Heart left ventricle (tissue), 16 donors: ENCODE measurements around the gene NCR2. TPM values are rescaled to one million over a fixed set of nuclear protein-coding genes. Genes with fewer than 3 reads are reported as not detected.

ENCODE experiments used
- ATAC-seq, 4 donors: fragments of 200-7000 bp; cut with Tn5 transposase; one replicate each; pipeline ENCODE4 v1.9.1; 2020 to 2022; ENCODE audit warnings: moderate library complexity in 4 of 4, mild to moderate bottlenecking in 3 of 4, moderate number of reproducible peaks in 1 of 4
- DNase-seq, 5 donors: peaks; one replicate each; pipeline ENCODE4 v3.0.0-alpha.2; 2020
- H3K27ac ChIP-seq, 12 donors: fragments of 200-600 bp; sonication (generic) in 4 of 12; one replicate each; pipeline versions ENCODE4 v1.5.0 to v1.8.0; 2016 to 2022; ENCODE audit warnings: mild to moderate bottlenecking in 2 of 12
- H3K27me3 ChIP-seq, 9 donors: fragments of 200-600 bp; sonication (generic) in 2 of 9; one replicate each; pipeline versions ENCODE4 v1.5.1 to v1.8.0; 2016 to 2022; ENCODE audit warnings: mild to moderate bottlenecking in 3 of 9
- H3K36me3 ChIP-seq, 9 donors: fragments of 200-600 bp; sonication (generic) in 2 of 9; one replicate each; pipeline versions ENCODE4 v1.5.0 to v1.8.0; 2018 to 2022; ENCODE audit warnings: mild to moderate bottlenecking in 2 of 9
- H3K4me1 ChIP-seq, 12 donors: fragments of 200-600 bp; sonication (generic) in 4 of 12; one replicate each; pipeline versions ENCODE4 v1.5.0 to v1.8.0; 2016 to 2022; ENCODE audit warnings: mild to moderate bottlenecking in 3 of 12
- H3K4me3 ChIP-seq, 12 donors: fragments of 200-600 bp; sonication (generic) in 4 of 12; one replicate each; pipeline versions ENCODE4 v1.5.0 to v1.8.0; 2017 to 2022; ENCODE audit warnings: mild to moderate bottlenecking in 9 of 12, moderate library complexity in 4 of 12
- H3K9me3 ChIP-seq, 12 donors: fragments of 200-600 bp; sonication (generic) in 4 of 12; one replicate each; pipeline versions ENCODE4 v1.5.0 to v1.8.0; 2016 to 2022; ENCODE audit warnings: mild to moderate bottlenecking in 1 of 12
- POLR2A ChIP-seq, 2 donors: fragments of 450-650 bp; IDR thresholded peaks; one replicate each; pipeline ENCODE4 v1.6.1; 2017; ENCODE audit warnings: antibody characterized with exemption in 2 of 2, mild to moderate bottlenecking in 2 of 2, moderate library complexity in 2 of 2
- WGBS, 4 donors: extraction: QIAGEN DNeasy Blood & Tissue Kit in 2 of 4; methylation state at CpG; one replicate each; pipeline versions ENCODE4 v1.1.5 to v1.1.7; 2013 to 2018; 5-methylcytosine and 5-hydroxymethylcytosine counted together
- intact Hi-C, 10 donors: fragments of 100-400 bp; cut with DNase I; formaldehyde crosslinking; loops; one replicate each; pipeline versions ENCODE4 v1.11.1 to v1.14.2; 2022
- polyA plus RNA-seq, 2 donors: library from polyadenylated mRNA; stranded (reverse); fragments of 200-250 nt; gene quantifications; one replicate each; pipeline ENCODE4 v1.2.3, GENCODE V29; 2013
- total RNA-seq, 9 donors: library from RNA; depleted of rRNA in 2 of 9; stranded (reverse); fragments of >200 nt in 2 of 9; fragmentation: NEBNext Ultra II Directional in 3 of 9; extraction: Animal tissue kit (Norgen Biotek cat#: 25700) in 3 of 9; gene quantifications; one replicate each; pipeline versions ENCODE4 v1.1.0 to v1.2.4, GENCODE V29; 2016 to 2023
- TF ChIP-seq, protein P1 (sequence below), 12 donors: fragments of 200-600 bp; sonication (generic) in 4 of 12; IDR thresholded peaks; one replicate each; pipeline versions ENCODE4 v1.5.0 to v1.8.0; 2018 to 2022; ENCODE audit warnings: antibody characterized with exemption in 12 of 12, mild to moderate bottlenecking in 5 of 12
- donor health status: ischemic (EF 13 %, LVEDD 7.1; RV severe dilation, severe dysfunction).
- donor health status: healthy with polysubstance abuse.
- donor health status: DM: no; HTN: yes; CAD: no.
- donor health status: DM: no; HTN: no; CAD: no.
- donor health status: ischemic (EF 25% LVEDD 6.9; RV normal size, moderate dysfunction).
- donor health status: ischemic (EF 25% LVEDD 5.7; RV mildly dilated, moderate dysfunction).
- donor health status: healthy.
- donor health status: DM: yes; HTN: yes; CAD: no.
- donor health status: ischemic (EF 35%, LVEDD 5.7; RV mildly dilated, moderate dysfunction).
- donor health status: nonischemic (EF 11% LVEDD 7.7; RV severe dilation, severe dysfunction).
- donor health status: DM: yes; HTN: yes; CAD: no.
- donor health status: PGD.
- donor health status: ischemic (EF 29% LVEDD 5.4; RV normal size, mild dysfunction).
- donor health status: nonischemic (EF 23%, LVEDD 6.1; RV moderate dilation, normal function).

NCR2 gene
- total and polyA plus RNA-seq, 11 donors, result not detected

DNA sequence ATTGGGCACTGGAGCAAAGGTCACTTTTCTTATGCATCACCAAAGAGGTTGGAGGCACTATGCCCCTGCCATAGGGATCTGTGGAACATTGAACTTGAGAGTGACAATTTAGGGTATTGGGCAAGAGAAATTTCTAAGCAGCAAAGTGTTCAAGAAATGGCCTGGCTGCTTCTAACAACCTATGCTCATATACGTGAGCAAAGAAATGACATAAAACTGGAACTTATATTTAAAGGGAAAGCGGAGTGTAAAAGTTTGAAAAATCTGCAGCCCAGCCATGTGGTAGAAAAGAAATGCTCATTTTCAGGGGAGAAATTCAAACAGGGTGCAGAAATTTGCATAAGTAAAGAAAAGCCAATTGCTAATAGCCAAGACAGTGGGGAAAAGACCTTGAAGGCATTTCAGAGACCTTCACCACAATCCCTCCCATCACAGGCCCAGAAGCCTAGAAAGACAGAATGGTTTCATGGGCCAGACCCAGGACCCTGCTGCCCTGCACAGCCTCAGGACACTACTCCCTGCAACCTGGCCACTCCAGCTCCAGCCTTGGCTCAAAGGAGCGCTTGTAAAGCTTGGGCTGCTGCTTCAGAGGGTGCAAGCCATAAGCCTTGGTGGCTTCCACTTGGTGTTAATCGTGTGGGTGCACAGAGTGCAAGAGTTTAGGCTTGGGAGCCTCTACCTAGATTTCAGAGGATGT, 24.4 kb downstream of the NCR2 start:
- ATAC-seq (no peak), DNase-seq (no peak)
- WGBS, 4 donors, result 72 to 87% (median 76%) methylated on average over 4 of the region's 4 CpGs
- Histone ChIP-seq H3K27ac (no peak overlapping the region), H3K4me1 (no peaks in the 10 kb centered on the region), H3K27me3 (peaks cover 0 to 41% (median 0%) of the 10 kb centered on the region in 9 donors), H3K36me3 (no peaks in the 10 kb centered on the region), H3K9me3 (peaks cover 0 to 37% (median 8%) of the 10 kb centered on the region in 12 donors), H3K4me3 (no peak overlapping the region)
- TF ChIP-seq, protein P1, sequence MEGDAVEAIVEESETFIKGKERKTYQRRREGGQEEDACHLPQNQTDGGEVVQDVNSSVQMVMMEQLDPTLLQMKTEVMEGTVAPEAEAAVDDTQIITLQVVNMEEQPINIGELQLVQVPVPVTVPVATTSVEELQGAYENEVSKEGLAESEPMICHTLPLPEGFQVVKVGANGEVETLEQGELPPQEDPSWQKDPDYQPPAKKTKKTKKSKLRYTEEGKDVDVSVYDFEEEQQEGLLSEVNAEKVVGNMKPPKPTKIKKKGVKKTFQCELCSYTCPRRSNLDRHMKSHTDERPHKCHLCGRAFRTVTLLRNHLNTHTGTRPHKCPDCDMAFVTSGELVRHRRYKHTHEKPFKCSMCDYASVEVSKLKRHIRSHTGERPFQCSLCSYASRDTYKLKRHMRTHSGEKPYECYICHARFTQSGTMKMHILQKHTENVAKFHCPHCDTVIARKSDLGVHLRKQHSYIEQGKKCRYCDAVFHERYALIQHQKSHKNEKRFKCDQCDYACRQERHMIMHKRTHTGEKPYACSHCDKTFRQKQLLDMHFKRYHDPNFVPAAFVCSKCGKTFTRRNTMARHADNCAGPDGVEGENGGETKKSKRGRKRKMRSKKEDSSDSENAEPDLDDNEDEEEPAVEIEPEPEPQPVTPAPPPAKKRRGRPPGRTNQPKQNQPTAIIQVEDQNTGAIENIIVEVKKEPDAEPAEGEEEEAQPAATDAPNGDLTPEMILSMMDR (IDR thresholded peaks at IDR 0.05), result no peak
- no peak for TF ChIP-seq POLR2A (IDR thresholded peaks at IDR 0.05)
- intact Hi-C loops, result loop anchor here in 3 of 10 donors (10.0 kb wide), 3 partner anchors 95 to 685 kb away; partner anchors contain the start of gene FRS3 (in 2 of the 3)

DNA sequence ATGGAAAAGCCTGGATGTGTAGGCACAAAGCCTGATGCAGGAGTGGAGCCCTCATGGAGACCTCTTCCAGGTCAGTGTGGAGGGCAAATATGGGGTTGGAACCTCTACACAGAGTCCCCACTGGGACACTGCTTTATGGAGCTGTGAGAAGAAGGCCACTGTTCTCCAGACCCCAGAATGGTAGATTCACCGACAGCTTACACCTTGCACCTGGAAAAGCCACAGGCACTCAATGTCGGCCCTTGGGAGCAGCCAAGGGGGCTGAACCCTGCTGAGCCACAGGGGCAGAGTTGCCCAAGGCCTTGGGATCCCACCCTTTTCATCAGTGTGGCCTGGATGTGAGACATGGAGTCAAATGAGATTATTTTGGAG, 24.9 kb downstream of the NCR2 start:
- peaks cover 0 to 37% (median 8%) of the 10 kb centered on the region in 12 donors for H3K9me3 ChIP-seq
- no peak overlapping the region for H3K4me3 ChIP-seq
- DNase-seq (no peak), ATAC-seq (no peak)
- WGBS, 4 donors, result 77 to 88% (median 80%) methylated on average over 2 of the region's 2 CpGs
- H3K27me3 ChIP-seq, result peaks cover 0 to 46% (median 0%) of the 10 kb centered on the region in 9 donors
- H3K27ac ChIP-seq, result no peak overlapping the region
- TF ChIP-seq POLR2A (IDR thresholded peaks at IDR 0.05), result no peak
- TF ChIP-seq, protein P1 (IDR thresholded peaks at IDR 0.05), result no peak
- H3K4me1 ChIP-seq, result no peaks in the 10 kb centered on the region
- H3K36me3 ChIP-seq, result no peaks in the 10 kb centered on the region
- intact Hi-C loops, result loop anchor here in 3 of 10 donors (10.0 kb wide), 3 partner anchors 95 to 685 kb away; partner anchors contain the start of gene FRS3 (in 2 of the 3)

DNA sequence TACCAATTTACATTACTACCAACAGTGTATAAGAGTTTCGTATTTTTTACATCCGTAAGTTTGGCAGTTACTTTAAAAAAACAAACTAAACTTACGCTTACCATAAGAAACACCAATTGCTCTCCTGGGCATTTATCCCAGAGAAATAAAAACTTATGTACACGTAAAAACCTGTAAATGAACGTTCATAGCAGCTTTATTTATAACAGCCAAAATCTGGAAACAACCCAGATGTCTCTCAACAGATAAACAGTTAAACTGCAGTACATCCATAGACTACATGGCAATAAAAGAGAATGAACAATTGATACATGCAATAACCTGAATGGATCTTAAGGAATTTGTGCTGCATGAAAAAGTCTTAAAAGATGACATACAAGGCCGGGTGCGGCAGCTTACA, 30.7 kb downstream of the NCR2 start:
- Histone ChIP-seq H3K4me3 (no peak overlapping the region), H3K9me3 (peaks cover 0 to 16% (median 0%) of the 10 kb centered on the region in 12 donors), H3K27ac (no peak overlapping the region), H3K36me3 (no peaks in the 10 kb centered on the region), H3K27me3 (peaks cover 0 to 66% (median 17%) of the 10 kb centered on the region in 9 donors), H3K4me1 (peaks cover 0 to 8% (median 1%) of the 10 kb centered on the region in 12 donors)
- 67 to 79% (median 77%) methylated on average over 7 of the region's 7 CpGs for WGBS, 4 donors
- ATAC-seq (no peak), DNase-seq (no peak)
- intact Hi-C loops, result loop anchor here in 6 of 10 donors (2.0 to 10.0 kb wide), 9 partner anchors 86 to 679 kb away; partner anchors contain the start of gene FRS3 (in 4 of the 6)
- no peak for TF ChIP-seq POLR2A (IDR thresholded peaks at IDR 0.05)
- TF ChIP-seq, protein P1 (IDR thresholded peaks at IDR 0.05), result no peak

DNA sequence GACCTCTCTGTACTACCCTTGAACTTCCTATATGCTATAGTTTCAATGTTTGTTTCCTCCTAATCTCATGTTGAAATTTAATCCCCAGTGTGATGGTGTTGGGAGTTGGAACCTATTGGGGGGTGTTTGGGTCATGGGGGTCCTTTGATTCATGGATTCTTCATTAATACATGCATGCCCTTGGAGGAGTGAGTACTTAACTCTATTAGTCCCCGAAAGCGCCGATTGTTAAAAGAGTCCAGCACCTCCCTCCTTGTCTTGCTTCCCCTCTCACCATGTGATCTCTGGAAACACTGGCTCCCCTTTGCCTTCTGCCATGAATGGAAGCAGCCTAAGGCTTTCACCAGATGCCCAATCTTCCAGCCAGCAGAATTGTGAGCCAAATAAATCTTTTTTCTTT, 31.7 kb downstream of the NCR2 start:
- no peak for ATAC-seq
- Histone ChIP-seq H3K4me1 (peaks cover 0 to 17% (median 8%) of the 10 kb centered on the region in 12 donors), H3K4me3 (no peak overlapping the region), H3K27ac (no peak overlapping the region), H3K9me3 (peaks cover 0 to 7% (median 0%) of the 10 kb centered on the region in 12 donors), H3K36me3 (no peaks in the 10 kb centered on the region), H3K27me3 (peaks cover 0 to 64% (median 23%) of the 10 kb centered on the region in 9 donors)
- intact Hi-C loops, result loop anchor here in 6 of 10 donors (2.0 to 10.0 kb wide), 9 partner anchors 85 to 678 kb away; partner anchors contain the start of gene FRS3 (in 4 of the 6)
- no peak for DNase-seq
- 78 to 90% (median 84%) methylated on average over 3 of the region's 3 CpGs for WGBS, 4 donors
- TF ChIP-seq, protein P1 (IDR thresholded peaks at IDR 0.05), result no peak
- no peak for TF ChIP-seq POLR2A (IDR thresholded peaks at IDR 0.05)
